CD4-positive, alpha-beta T cell treated with Interleukin-17A for 4 hours (primary cell): Measurements from ENCODE around the gene INHBB.

Source experiments
- DNase-seq: peaks from one replicate; pipeline ENCODE4 v3.0.0-alpha.2; 2020; ENCODE audit warnings: mixed read lengths

INHBB gene

GRCh38 chr2:120343100-120343432 lies 2.9 kb upstream of the INHBB start:
- DNase-seq = no peak

GRCh38 chr2:120343433-120344105 lies 2.4 kb upstream of the INHBB start:
- DNase-seq = peak; percentile 66

- no peak for DNase-seq
Measured at GRCh38 chr2:120344214-120344975, 1.5 kb upstream of the INHBB start.

- DNase-seq = no peak
Measured at GRCh38 chr2:120344976-120345581, 857 bp upstream of the INHBB start.

GRCh38 chr2:120345608-120346007 lies 328 bp upstream of the INHBB start:
- no peak for DNase-seq

- no peak for DNase-seq
Measured at GRCh38 chr2:120346667-120347358, 877 bp downstream of the INHBB start.

GRCh38 chr2:120347396-120348060 lies 1.6 kb downstream of the INHBB start:
- DNase-seq = no peak

- no peak for DNase-seq
Measured at GRCh38 chr2:120348134-120348736, 2.3 kb downstream of the INHBB start.

GRCh38 chr2:120348737-120349439 lies 3.0 kb downstream of the INHBB start:
- no peak for DNase-seq

- DNase-seq = no peak
Measured at GRCh38 chr2:120349440-120349921, 3.5 kb downstream of the INHBB start.

- no peak for DNase-seq
Measured at GRCh38 chr2:120350080-120350479, 4.1 kb downstream of the INHBB start.

- no peak for DNase-seq
Measured at GRCh38 chr2:120350801-120351320, 4.9 kb downstream of the INHBB start.

GRCh38 chr2:120352696-120353590 lies 7.0 kb downstream of the INHBB start:
- no peak for DNase-seq

GRCh38 chr2:120353591-120353898 lies 7.6 kb downstream of the INHBB start:
- no peak for DNase-seq

GRCh38 chr2:120353931-120354330 lies 8.0 kb downstream of the INHBB start:
- DNase-seq = no peak

GRCh38 chr2:120354467-120354866 lies 8.5 kb downstream of the INHBB start:
- no peak for DNase-seq

GRCh38 chr2:120354935-120355779 lies 9.2 kb downstream of the INHBB start:
- no peak for DNase-seq

GRCh38 chr2:120355780-120356266 lies 9.9 kb downstream of the INHBB start:
- no peak for DNase-seq

- no peak for DNase-seq
Measured at GRCh38 chr2:120357768-120358167, 11.8 kb downstream of the INHBB start.
